Measurements from ENCODE around the gene ST7.

ST7 gene

DNA sequence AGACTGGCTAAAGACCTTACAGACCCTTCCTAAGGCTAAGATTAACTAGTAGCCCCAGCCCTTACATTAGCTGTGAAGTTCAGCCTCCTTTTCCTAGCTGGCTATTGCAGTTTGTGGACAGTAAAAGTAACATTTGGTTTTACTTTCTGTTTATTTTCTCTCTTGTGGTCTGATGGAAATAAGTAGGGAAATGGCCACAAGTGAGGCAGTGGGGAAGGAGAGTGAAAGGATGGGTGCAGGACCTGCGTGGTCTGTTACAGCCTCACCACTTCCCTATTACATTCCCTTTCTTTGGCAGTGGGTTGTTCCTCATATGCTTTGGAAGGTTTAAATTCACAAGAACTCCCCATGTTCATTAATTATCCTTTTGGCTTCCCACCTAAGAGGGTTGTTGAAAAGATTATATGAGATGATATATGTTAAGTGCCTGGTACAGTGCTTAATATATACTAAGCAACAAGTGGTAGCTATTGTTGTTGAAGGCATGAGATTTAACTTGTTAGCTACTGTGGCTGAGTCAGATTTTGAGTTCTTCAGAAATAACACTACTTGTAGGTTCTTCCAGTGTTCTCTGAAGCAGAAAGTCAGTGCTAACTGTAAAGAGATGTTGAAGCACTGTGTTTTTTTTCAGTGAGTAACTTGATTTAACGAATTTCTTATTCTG, 181.7 kb downstream of the ST7 start:
- DNase-seq: no peak

DNA sequence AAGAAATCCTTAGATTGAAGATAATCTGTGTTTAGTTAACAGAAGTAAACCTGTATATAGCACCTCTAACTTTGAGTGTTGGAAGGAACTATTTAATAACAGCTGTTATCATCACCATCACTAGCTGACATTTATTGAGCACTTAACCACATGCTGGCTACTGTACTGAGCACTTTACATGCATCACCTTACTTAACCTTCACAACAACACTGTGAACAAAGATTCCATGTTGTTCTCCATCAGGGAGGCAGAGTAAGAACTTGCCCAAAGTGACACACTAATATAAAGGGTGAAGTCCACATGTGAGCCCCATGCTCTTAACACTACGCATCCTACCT, 182.2 kb downstream of the ST7 start:
- no peak for DNase-seq

- no peak for DNase-seq
These were observed 184.6 kb downstream of the ST7 start for GRCh38 chr7:117137868-117138267.

DNA sequence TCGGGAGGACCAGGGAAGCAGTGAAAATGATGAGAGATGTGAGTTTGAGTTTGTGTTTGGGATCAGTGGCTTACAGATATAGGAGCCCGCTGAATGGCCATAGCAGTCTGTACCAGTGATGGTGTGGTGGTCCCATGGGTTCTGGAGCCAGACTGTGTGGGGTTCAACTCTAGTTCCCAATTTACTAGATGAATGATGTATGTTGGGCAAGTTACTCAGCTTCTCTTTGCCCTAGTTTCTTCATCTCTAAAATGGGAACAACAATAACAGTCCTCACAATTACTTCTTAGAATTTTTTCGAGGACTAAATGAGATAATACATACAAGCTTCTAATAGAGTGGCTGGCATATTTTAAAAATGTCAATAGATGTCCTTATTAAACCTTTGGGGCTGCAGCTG, 185.2 kb downstream of the ST7 start:
- DNase-seq: no peak

DNA sequence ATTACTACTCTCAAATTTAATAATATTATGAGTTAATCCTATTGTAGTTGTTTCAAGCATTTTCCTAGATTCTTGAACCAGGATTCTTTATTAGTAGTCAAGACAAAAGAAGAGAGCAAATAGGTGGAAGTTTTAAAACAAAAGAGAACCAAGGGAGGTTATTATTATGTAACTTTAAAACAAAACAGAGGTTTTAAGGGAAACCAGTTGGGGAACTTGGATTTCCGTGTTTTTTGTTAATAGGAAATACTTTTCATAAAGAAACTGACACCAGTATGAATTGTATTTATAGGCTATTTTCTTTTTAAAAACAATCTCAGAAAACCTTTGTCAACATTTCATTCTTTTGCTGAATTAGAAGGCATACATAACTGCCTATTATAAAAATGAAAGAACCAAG, 185.7 kb downstream of the ST7 start:
- DNase-seq: no peak

DNA sequence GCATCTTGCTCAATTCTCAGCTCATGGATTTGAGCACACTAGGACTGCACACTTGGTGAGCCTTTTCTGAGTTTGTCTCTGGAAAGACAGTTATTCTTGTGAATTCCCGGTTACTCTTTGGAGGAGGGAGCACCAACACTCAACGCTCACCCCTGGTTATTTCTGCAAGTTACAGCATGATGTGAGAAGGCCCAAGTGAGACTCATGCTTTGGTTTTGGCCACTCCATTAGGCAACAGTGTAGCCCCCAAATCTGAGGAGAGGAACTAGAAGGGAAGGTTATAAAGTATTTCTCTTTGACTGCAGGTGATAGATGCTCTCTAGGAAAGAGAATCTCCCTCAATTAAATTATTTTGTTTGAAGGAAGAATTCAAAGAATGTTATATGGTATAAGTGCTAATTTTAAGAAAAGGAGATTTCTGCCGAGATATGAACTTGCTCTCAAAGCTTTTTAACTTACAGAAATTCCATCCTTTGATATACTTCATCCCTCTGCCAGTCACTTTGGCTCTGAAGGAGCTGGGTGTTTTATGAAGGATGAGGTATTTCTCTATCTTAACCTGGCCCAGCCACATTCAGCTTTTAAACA, 186.2 kb downstream of the ST7 start:
- DNase-seq: no peak

GRCh38 chr7:117140921-117141320, 187.6 kb downstream of the ST7 start:
- no peak for DNase-seq

- DNase-seq: no peak
These were observed 189.8 kb downstream of the ST7 start for GRCh38 chr7:117143066-117143465.

DNA sequence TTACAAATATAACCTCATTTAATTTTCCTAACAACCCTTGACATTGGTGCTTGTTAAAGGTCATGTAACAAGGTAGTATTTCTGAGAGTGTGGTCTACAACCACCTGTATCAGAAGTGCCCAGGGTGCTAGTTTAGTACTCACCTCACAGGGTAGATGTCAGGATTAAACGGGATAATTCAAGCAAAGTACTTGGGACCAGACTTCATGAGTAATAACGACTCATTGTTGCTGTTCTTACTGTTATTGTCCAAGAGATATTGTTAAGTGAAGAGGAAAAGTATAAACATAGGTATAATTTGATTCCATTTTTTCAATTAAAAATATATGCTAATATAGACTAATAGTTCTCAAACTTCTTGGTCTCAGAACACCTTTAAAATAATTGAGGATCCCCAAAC, 190.3 kb downstream of the ST7 start:
- no peak for DNase-seq

GRCh38 chr7:117145333-117145732, 192.0 kb downstream of the ST7 start:
- DNase-seq: no peak

GRCh38 chr7:117146059-117146458, 192.8 kb downstream of the ST7 start:
- DNase-seq: no peak

- DNase-seq: no peak
These were observed 193.2 kb downstream of the ST7 start for GRCh38 chr7:117146511-117146910.

GRCh38 chr7:117148971-117149370, 195.7 kb downstream of the ST7 start:
- no peak for DNase-seq

DNA sequence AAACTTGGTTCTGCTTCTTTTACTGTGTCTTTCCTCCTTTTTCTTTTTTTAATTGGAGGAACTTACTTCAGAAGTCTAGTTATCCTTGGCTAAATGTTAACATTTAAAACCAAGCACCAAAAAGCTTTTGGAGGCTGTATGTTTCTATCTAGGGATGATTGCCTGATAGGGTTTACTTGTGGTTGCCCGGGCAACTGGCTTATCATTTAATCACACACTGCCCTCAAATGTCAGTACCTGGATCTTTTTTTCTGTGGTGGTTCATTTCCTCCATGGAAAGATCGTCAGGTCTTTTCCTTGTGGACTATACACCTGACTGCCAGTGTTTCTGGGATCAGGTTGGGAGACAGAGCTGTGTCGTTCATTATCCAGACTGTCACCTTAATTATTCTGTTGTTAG, 196.4 kb downstream of the ST7 start:
- no peak for DNase-seq

GRCh38 chr7:117152213-117153007, 199.1 kb downstream of the ST7 start:
- DNase-seq: peak; percentile 12

GRCh38 chr7:117153016-117153545, 199.8 kb downstream of the ST7 start:
- no peak for DNase-seq

GRCh38 chr7:117154721-117155120, 201.4 kb downstream of the ST7 start:
- no peak for DNase-seq

DNA sequence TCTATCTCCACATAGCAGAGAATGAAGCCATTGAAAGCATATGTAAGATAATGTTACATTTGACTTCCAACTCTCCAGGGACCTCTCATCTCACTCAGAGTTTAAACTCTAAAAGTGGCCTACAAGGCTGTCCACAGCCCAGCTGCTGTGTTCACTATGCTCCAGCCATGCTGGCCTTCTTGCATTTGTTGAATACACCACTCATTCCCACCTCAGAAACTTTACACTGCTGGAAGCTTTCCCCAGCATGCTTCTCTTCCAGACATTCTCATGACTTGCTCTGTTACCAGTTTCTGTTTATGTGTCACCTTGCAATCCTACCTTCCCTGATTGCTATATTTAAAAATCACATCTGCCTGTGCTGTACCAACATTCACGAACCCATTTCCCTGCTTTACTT, 202.4 kb downstream of the ST7 start:
- DNase-seq: no peak

- DNase-seq: peak; percentile 39
These were observed 204.2 kb downstream of the ST7 start for GRCh38 chr7:117157241-117158209.

DNA sequence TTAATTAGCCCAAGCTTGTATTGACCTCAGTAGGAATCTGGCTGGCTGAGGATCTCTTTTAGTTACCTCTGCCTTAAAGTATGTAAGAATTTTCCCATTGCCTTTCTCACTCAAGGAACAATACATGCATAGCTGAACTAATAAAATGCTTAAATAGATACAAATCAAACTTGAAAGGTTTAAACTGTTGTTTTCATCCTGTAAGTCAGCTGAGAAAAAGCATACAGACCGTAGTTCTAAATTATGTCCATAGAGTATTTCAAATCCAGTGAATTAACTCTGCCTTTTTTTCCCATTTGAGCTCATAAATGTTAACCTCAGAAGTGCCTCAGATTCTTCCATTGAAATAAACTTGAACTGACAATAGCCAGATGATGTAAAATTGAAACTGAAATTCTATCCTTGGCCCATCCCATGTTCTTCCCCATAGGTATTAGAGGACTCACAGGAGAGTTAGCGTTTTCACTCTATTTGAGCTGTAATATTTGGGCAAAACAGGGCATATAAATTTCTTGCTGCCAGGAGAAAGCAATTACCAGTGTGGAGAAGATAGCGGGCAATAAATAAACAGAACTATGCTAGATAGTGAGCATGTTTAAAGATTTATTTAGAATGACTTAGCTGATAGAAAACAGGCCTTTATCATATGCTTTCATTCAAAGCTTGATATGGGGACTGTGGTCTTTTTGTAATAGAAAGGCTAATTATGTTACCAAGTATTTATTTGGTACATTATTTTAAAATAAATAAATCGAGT, 205.8 kb downstream of the ST7 start:
- no peak for DNase-seq

DNA sequence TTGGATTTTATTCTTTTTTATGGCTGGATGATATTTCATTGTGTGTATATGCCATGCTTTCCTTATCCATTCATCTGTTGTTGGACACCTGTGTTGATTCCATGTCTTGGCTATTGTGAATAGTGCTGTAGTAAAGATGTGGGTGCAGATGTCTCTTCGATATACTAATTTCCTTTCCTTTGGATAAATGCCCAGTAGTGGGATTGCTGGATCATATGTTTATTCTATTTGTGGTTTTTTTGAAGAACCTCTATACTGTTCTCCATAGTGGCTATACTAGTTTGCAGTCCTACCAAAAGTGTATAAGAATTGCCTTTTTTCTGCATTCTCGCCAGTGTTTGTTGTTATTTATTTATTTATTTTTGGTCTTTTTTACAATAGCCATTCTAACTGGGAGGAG, 209.8 kb downstream of the ST7 start:
- DNase-seq: peak; percentile 70

DNA sequence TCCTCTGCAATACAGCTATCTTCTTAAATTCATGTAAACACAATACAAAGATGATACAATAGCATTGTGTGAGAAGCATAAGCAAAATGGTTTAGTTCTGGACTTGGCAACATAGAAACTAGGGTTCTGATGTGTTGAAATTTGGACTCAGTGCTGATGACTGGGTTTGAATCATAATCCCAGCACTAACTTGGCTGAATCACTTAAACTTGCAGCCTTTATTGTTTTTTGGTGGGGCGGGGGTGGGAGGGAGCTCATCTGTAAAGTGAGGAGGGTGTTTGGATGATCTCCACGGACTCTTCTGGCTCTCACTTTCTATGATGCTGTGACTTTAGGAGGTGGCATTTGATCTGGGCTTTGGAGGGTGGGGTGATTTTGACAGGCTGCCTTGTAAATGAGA, 211.3 kb downstream of the ST7 start:
- no peak for DNase-seq
